Liver (tissue), 3 donors: Measurements from ENCODE around the gene SMPD3.

Experiments used
- CTCF ChIP-seq: fragments of 150-350 bp; IDR thresholded peaks from 2 replicates; pipeline ENCODE4 v1.5.1; 2017; ENCODE audit warnings: improper control_type of control experiment, low read depth, low read length; ENCODE audit not compliant: missing input control
- NR2F2 ChIP-seq: IDR thresholded peaks from 2 replicates; pipeline ENCODE4 v1.6.1; 2016; ENCODE audit warnings: antibody characterized with exemption
- RAD21 ChIP-seq, 2 donors: IDR thresholded peaks; 2 replicates each; pipeline ENCODE4 v1.6.1; 2016; ENCODE audit warnings: antibody characterized with exemption in 2 of 2, mild to moderate bottlenecking in 2 of 2
- REST ChIP-seq: IDR thresholded peaks from 2 replicates; pipeline ENCODE4 v1.6.1; 2016; ENCODE audit warnings: antibody characterized with exemption, mild to moderate bottlenecking
- donor health status: healthy.
- donor health status: healthy.

GRCh38 chr16:68414581-68414980 lies 33.7 kb downstream of the SMPD3 start:
- TF ChIP-seq CTCF = no peak
- no peak for TF ChIP-seq RAD21 (IDR thresholded peaks at IDR 0.05)
- no peak for TF ChIP-seq REST
- TF ChIP-seq NR2F2 = no peak
